Endothelial cell of umbilical vein (primary cell): ENCODE measurements around the gene ZFYVE26. TPM values are rescaled to one million over a fixed set of nuclear protein-coding genes. Genes with fewer than 3 reads are reported as not detected.

Experiments
- BruUV-seq: library from RNA; stranded (reverse); fragments of 400-500 nt; replicated peaks from 2 replicates; lab custom pipeline; 2021; lab: Mats Ljungman, UMichigan
- CTCF ChIA-PET: fragments of 300-600, 350-600 bp; sonication (Branson Sonifier 250); formaldehyde crosslinking; loops from one replicate; lab custom pipeline; 2021; ENCODE audit warnings: antibody characterized with exemption, inconsistent platforms; lab: Charles Lee
- POLR2A ChIA-PET: fragments of 300-600, 350-600 bp; sonication (Branson Sonifier 250); formaldehyde crosslinking; loops from one replicate; lab custom pipeline; 2021; ENCODE audit warnings: antibody characterized with exemption, inconsistent platforms; lab: Charles Lee
- DNase-seq: peaks from one replicate; pipeline ENCODE4 v3.0.0-alpha.2; 2011; ENCODE audit warnings: low read depth, low spot score
- FAIRE-seq: peaks from 2 replicates; lab custom pipeline; 2011; peaks lifted over from hg19 to GRCh38; lab: Jason Lieb, UNC
- H2AFZ ChIP-seq: 2 replicates; pipeline ENCODE4 v1.6.0; 2012; ENCODE audit warnings: low read depth, low read length, control low read depth, inconsistent platforms
- H3K27ac ChIP-seq: 2 replicates; pipeline ENCODE4 v1.5.1; 2011; ENCODE audit warnings: low read depth, mild to moderate bottlenecking, control low read depth, low read length, moderate library complexity; ENCODE audit not compliant: insufficient read depth
- H3K27me3 ChIP-seq, 2 experiments: 2 replicates each; pipeline versions ENCODE4 v1.6.0 to v1.6.1; 2011; ENCODE audit warnings: low read length in 2 of 2, mixed read lengths in 1 of 2; ENCODE audit not compliant: control insufficient read depth in 2 of 2, insufficient read depth in 2 of 2
- H3K36me3 ChIP-seq, 2 experiments: 2 replicates in 1 of 2; 3 replicates in 1 of 2; pipeline ENCODE4 v1.5.1; 2011; ENCODE audit warnings: low read length in 2 of 2, mild to moderate bottlenecking in 1 of 2, moderate library complexity in 1 of 2; ENCODE audit not compliant: control insufficient read depth in 2 of 2, insufficient read depth in 2 of 2; ENCODE audit errors: extremely low read depth in 1 of 2
- H3K4me1 ChIP-seq: 3 replicates; pipeline ENCODE4 v1.5.1; 2011; ENCODE audit warnings: mild to moderate bottlenecking, low read length; ENCODE audit not compliant: control insufficient read depth, insufficient read depth; ENCODE audit errors: extremely low read depth
- H3K4me2 ChIP-seq: 2 replicates; pipeline ENCODE4 v1.6.1; 2011; ENCODE audit warnings: low read length, control low read depth, mixed read lengths; ENCODE audit not compliant: insufficient read depth
- H3K4me3 ChIP-seq, 3 experiments: fragments of 200-600 bp in 1 of 3; sonication (generic), shearing (Covaris generic) in 1 of 3; replicated peaks in 1 of 3; 2 replicates each; pipeline ENCODE4 v1.5.1; 2011 to 2016; ENCODE audit warnings: control low read depth in 3 of 3, low read length in 3 of 3, mild to moderate bottlenecking in 2 of 3, inconsistent platforms in 1 of 3, low read depth in 1 of 3, moderate library complexity in 1 of 3; ENCODE audit not compliant: insufficient read depth in 1 of 3
- H3K79me2 ChIP-seq: 2 replicates; pipeline ENCODE4 v1.6.0; 2012; ENCODE audit warnings: low read length, inconsistent platforms; ENCODE audit not compliant: control insufficient read depth, insufficient read depth
- H3K9ac ChIP-seq: replicated peaks from 2 replicates; pipeline ENCODE3; 2011; ENCODE audit warnings: low read length, control low read depth; ENCODE audit not compliant: insufficient read depth; ENCODE audit errors: extremely low read depth
- H3K9me1 ChIP-seq: replicated peaks from 3 replicates; pipeline ENCODE4 v1.6.0; 2011; ENCODE audit warnings: mild to moderate bottlenecking, low read length; ENCODE audit not compliant: control insufficient read depth, insufficient read depth; ENCODE audit errors: extremely low read depth
- H3K9me3 ChIP-seq: replicated peaks from 2 replicates; pipeline ENCODE4 v1.5.1; 2012; ENCODE audit warnings: low read length, inconsistent platforms; ENCODE audit not compliant: control insufficient read depth, insufficient read depth
- H4K20me1 ChIP-seq: replicated peaks from 2 replicates; pipeline ENCODE3; 2011; ENCODE audit warnings: mild to moderate bottlenecking, low read length; ENCODE audit not compliant: control insufficient read depth, insufficient read depth; ENCODE audit errors: extremely low read depth
- CTCF ChIP-seq, 2 donors: IDR thresholded peaks; 1 replicate in 1 of 2; 2 replicates in 1 of 2; pipeline ENCODE4 v1.5.1; 2011; ENCODE audit warnings: low read length in 2 of 2, mild to moderate bottlenecking in 2 of 2, moderate library complexity in 2 of 2, control low read depth in 1 of 2, inconsistent platforms in 1 of 2, low read depth in 1 of 2; ENCODE audit not compliant: insufficient read depth in 1 of 2; ENCODE audit errors: extremely low read depth in 1 of 2
- EZH2 ChIP-seq: IDR thresholded peaks from 2 replicates; pipeline ENCODE4 v1.6.1; 2012; ENCODE audit warnings: borderline replicate concordance, low read depth, mild to moderate bottlenecking, moderate library complexity, low read length, inconsistent platforms; ENCODE audit not compliant: severe bottlenecking
- FOS ChIP-seq: IDR thresholded peaks from 2 replicates; pipeline ENCODE4 v1.6.1; 2011; ENCODE audit warnings: mild to moderate bottlenecking, low read length, moderate library complexity, borderline replicate concordance; ENCODE audit not compliant: insufficient read depth
- GATA2 ChIP-seq: IDR thresholded peaks from 2 replicates; pipeline ENCODE4 v1.7.0; 2011; ENCODE audit warnings: low read depth, mild to moderate bottlenecking, moderate library complexity, mixed read lengths, low read length; ENCODE audit not compliant: insufficient read length, insufficient read depth
- JUN ChIP-seq: IDR thresholded peaks from 2 replicates; pipeline ENCODE4 v1.6.1; 2011; ENCODE audit warnings: borderline replicate concordance, low read depth; ENCODE audit not compliant: insufficient read length, insufficient read depth
- MAX ChIP-seq: IDR thresholded peaks from 2 replicates; pipeline ENCODE4 v1.6.1; 2011; ENCODE audit not compliant: insufficient read depth, insufficient read length
- MYC ChIP-seq: IDR thresholded peaks from one replicate; pipeline ENCODE4 v1.6.1; 2011; ENCODE audit warnings: mild to moderate bottlenecking, low read depth, low read length
- POLR2A ChIP-seq: IDR thresholded peaks from 2 replicates; pipeline ENCODE4 v1.6.1; 2012; ENCODE audit warnings: low read depth, mild to moderate bottlenecking, control low read depth, low read length
- POLR2AphosphoS5 ChIP-seq: IDR thresholded peaks from 2 replicates; pipeline ENCODE4 v1.6.1; 2012; ENCODE audit warnings: low read depth, mild to moderate bottlenecking, control low read depth, low read length, moderate library complexity; ENCODE audit not compliant: insufficient read depth
- dilution Hi-C: fragments of 300-500 bp; cut with MboI; formaldehyde crosslinking; loops from one replicate; pipeline ENCODE4 v1.15.0; 2019; ENCODE audit warnings: low sequenced_read_pairs; ENCODE audit not compliant: extremely low pct_ligation_motif_present
- intact Hi-C: fragments of 100-400 bp; cut with micrococcal nuclease; formaldehyde crosslinking; loops from one replicate; pipeline ENCODE4 v1.10.0; 2022
- polyA plus RNA-seq, 4 experiments: library from polyadenylated mRNA; depleted of rRNA in 3 of 4; stranded (reverse) in 3 of 4; unstranded in 1 of 4; fragments of >200 nt; gene quantifications; 2 replicates each; pipeline versions ENCODE4 v1.2.1 to v1.2.3, GENCODE V29; 2011 to 2012; ENCODE audit warnings: missing spikeins in 1 of 4
- total RNA-seq: library from RNA; stranded (reverse); gene quantifications from 2 replicates; pipeline ENCODE4 v1.2.3, GENCODE V29; 2021

Gene ZFYVE26
- total and polyA plus RNA-seq, 2 donors (not counting 3 experiments of a cell fraction or from before 2014, with no cell fraction given) = 15.3 to 26.3 TPM

DNA sequence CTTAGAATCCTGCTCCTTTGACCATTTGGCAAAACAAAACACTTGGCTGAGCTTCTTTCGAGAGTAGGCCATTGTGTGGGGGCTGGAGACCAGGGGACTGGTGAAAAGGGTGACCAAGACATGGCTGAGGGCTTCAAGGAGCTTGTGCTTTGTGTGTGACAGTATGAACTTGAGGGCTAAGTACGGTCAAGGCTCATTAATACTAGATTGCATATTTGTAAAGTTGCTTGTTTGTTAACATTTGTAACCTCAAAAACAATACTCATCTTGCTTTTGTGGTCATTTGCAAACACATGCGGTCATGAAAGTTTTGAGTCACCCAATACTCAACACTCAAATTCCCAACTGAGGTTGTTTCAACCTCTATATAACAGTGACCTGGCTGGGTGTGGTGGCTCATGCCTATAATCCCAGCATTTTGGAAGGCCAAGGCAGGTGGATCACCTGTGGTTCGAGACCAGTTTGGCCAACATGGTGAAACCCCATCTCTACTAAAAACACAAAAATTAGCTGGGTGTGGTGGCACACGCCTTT, 42.5 kb downstream of the ZFYVE26 start:
- CTCF ChIA-PET = interaction anchor here (1.4 kb wide), 1 partner anchor 14 kb away, joined by 3 read pairs; no protein-coding TSS in a partner anchor

More for the DNA sequence above, 42.5 kb downstream of the ZFYVE26 start:
- dilution Hi-C loops = no loop called here
- Histone ChIP-seq H3K9me1 (no peaks in the 10 kb centered on the region), H3K27me3 (no peaks in the 10 kb centered on the region), H3K4me2 (no peak overlapping the region), H3K27ac (no peak overlapping the region), H3K36me3 (peaks cover 26 to 54% of the 10 kb centered on the region in 2 experiments), H3K4me3 (no peak overlapping the region), H3K79me2 (no peaks in the 10 kb centered on the region), H2AFZ (no peak overlapping the region), H3K4me1 (no peaks in the 10 kb centered on the region), H3K9ac (no peak overlapping the region), H4K20me1 (no peaks in the 10 kb centered on the region), H3K9me3 (no peaks in the 10 kb centered on the region)
- no peak for DNase-seq
- no TSS peak for BruUV-seq
- TF ChIP-seq POLR2A = no peak
- no peak for TF ChIP-seq FOS
- no peak for TF ChIP-seq POLR2AphosphoS5
- TF ChIP-seq JUN = no peak
- no peak for TF ChIP-seq MAX
- TF ChIP-seq CTCF (IDR thresholded peaks at IDR 0.05; ENCODE audit: extremely low read depth in 1 of 2, insufficient read depth in 1 of 2, low read depth in 1 of 2, low read length in 2 of 2) = no peak
- no peak for TF ChIP-seq GATA2
- no peak for TF ChIP-seq EZH2
- TF ChIP-seq MYC = no peak
- POLR2A ChIA-PET = no interaction called here
- intact Hi-C loops = no loop called here
- no peak for FAIRE-seq
